Measurements from ENCODE around the gene BCL11A.
A peak's percentile ranks its signal among the peaks of the same experiment; 100 is the strongest.

The BCL11A gene

DNA sequence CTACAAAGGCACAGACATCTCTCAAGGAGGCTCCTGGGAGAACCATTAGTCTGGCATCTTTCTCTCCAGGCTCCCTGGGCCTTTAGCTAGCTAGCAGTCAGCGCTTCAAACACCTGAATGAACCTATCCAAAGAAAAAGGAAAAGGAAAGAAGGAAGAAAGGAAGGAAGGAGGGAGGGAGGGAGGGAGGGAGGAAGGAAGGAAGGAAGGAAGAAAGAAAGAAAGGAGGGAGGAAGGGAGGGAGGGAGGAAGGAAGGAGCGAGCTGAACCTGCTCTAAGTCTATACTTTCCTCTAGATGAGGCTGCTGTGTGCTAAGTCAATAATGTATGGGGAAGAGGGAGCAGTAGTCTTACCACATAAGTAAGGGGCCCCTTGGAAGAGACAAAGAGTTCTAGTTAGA is 5.1 kb upstream of the BCL11A start:
- DNase-seq = no peak

DNA sequence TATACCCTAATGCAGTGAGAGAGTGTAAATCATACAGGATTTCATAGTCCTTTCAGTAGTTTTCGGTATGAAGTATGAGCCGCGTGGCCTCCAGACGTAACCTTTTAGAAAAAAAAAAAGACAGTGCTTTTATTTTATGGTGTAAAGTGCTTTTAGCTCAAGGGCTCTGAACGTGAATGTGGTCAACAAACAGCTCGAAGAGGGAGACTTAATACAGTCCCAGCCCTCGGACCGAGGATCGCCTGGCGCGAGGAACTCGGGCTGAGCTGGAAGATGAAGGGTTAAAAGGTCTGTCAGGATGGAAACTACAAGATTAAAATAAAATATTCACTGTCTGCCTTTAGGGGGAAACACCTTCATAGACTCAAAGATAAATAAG is 4.0 kb upstream of the BCL11A start:
- DNase-seq = no peak

DNA sequence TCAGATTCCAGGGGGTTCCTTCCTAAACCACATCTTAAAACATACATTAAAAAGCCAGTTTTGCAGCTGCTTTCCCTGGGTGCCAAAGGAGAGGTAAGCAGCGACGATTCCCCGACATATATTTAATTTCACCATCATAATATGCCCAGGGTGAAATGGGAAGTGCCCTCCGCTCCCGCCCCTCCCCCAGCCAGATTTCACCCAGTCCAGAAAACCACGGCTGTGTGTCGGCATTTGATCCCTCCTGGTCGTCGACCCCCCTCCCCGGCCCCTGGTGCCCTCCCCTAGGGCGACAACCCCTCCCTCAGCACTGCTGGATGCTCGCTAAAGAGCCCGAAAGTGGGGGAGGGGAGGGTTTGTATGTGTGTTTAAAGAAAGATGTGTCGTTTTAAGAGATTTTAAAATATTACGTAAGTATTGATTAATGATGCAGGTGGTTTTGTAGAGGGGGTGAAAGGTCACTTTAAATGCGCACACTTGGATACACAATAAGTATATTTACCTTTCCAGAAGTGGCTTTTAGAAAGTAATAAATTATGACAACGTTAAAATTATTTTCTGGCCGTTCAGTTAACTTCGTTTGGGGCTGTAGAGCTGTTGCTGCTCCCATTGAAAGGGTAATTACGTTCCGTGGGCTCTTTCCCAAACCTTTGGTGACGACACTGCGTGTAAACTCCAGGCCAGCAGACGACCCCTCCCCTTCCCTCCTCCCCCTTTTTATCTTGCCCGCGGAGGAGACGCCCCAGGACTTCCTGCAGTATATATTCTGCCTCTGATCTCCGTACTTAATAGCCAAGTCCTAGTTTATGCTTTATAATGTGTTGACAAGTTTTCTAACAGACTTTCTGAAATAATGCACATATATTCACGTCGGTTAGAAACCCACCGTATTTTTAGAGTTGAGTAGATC is 3.4 kb upstream of the BCL11A start:
- DNase-seq = no peak

DNA sequence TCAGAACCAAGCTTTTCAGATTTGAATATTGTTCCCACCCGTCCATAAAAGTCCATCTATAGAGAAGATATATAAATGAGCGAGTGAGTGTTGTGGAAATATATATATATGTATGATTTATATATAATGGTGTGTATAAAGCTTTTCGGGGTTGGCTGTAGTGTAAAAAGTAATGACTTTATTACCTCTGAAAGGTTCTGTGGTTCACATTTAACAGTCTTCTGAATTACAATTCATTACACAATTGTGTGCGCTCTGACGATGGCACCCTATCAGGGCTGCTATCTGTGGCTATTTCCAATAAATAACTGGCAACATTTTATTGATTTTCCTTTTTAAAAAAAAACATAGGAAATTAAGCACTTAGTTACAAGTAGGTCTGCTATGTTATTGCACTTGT is 2.7 kb upstream of the BCL11A start:
- DNase-seq = no peak

DNA sequence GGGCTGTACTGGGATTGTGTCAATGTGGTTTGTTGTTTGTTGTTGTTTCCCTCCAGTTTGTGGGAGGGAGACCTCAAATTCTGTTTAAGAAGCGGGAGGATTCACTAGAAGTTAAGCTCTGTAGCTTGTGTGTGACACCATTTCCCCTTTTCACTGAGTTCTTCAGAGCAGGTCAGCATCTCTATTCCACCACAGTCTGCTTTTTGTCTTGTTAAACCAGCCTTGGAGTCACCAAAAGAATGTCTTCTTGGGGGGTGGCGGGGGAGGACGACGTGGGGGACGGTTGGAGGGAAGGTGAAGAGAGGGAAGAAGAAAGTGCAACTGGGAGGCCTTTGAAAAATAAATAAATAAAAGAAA is 2.3 kb upstream of the BCL11A start:
- no peak for DNase-seq

DNA sequence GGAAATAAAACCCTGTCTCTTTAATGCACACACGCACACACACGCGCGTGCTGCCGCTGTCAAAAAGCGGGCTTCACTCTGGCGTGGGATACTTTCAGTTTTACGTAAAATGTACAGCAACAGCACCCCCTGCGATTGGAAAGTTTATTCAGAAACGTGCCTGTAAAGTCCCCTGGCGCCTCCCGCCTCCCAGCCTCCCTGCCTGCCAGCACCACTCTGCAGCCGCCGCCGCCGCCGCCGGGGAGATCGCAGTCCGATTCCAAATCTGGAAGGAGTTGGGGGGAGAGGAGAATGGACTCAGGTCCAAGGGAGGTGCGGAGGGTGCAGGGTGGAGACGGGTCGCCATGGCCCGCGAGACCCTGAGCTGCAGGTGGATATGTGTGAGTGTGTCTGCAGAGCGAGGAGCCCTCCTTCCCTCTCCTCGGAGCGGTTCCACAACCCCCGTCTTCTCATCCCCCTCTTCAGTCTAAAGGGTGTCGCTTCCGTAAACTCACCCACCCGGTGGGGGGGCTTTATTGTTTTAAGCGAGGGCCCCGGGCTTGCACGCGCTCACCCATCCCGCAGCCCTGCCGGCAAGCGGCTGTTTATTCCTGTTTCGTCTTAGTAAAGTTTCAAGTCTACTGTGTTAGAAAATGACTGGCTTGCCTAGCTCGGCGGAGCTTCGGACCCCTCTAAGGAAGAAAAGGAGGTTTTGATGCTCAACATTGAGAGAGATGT is 1.8 kb upstream of the BCL11A start:
- DNase-seq = peak; percentile 61

DNA sequence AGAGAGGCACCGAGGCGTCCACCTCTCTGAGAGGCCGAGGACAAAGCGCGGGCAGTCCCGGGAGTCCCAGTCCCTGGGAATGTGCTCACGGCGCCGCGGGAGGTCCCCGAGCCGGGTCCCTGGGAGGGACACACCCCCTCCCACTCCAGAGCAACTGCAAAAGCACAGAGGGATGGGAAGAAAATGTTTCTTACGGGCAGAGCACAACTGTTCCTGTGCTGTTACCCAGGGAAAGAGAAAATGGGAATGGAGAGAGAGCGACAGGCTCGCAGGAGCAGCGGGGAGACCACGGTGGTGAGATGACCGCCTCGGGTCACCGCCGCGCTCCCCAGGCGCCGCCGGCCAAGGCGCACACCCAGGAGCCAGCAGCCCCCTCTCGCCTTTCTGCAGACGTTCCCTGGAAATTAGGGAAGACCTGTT is 1.2 kb upstream of the BCL11A start:
- DNase-seq = no peak

DNA sequence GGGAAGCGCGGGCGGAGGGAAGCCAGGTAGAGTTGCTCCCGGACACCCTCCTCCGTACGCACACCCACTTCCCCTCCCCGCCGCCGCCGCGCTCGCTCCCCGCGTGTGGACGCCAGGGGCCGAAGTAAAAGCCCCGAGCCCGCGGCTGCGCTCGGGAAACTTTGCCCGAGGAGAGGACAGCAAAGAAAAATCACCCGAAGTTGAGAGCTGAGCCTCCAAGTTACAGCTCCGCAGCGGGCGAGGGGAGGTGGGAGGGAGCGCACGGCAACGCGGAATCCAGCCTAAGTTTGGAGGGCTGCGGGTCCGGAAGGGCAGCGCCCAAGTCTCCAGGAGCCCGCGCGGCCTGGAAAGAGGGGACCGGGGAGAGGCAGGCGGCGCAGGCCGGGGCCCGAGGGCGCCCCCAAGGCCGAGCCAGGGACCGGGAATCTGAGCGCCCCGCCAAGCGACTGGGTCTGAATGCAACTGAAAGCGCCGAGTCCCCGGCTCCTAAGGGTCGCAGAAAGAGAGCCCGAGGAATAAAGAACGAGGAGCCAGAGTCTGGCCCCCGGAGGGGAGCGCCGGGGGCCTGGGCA is 706 bp upstream of the BCL11A start:
- DNase-seq = peak; percentile 17

DNA sequence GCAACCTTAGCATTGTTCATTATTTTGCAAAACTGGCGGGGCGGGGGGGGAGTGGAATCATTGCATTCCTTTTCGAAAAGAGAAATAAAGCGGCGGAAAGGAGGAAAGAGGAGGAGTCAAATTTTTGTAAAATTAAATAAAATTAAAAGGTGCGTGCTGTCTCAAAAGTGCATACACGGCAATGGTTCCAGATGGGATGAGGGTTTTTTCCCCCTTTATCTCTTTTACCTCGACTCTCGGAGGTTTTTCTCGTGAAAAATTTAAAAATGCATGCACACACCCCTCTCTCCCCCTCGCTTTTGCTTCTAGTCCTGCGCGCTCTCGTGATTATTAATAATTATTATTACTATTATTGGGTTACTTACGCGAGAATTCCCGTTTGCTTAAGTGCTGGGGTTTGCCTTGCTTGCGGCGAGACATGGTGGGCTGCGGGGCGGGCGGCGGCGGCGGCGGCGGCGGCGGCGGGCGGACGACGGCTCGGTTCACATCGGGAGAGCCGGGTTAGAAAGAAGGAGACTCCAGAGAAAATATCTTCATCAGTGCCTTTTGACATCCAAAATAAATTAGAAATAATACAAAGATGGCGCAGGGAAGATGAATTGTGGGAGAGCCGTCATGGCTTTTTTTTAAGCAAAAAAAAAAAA is 481 bp downstream of the BCL11A start:
- no peak for DNase-seq

DNA sequence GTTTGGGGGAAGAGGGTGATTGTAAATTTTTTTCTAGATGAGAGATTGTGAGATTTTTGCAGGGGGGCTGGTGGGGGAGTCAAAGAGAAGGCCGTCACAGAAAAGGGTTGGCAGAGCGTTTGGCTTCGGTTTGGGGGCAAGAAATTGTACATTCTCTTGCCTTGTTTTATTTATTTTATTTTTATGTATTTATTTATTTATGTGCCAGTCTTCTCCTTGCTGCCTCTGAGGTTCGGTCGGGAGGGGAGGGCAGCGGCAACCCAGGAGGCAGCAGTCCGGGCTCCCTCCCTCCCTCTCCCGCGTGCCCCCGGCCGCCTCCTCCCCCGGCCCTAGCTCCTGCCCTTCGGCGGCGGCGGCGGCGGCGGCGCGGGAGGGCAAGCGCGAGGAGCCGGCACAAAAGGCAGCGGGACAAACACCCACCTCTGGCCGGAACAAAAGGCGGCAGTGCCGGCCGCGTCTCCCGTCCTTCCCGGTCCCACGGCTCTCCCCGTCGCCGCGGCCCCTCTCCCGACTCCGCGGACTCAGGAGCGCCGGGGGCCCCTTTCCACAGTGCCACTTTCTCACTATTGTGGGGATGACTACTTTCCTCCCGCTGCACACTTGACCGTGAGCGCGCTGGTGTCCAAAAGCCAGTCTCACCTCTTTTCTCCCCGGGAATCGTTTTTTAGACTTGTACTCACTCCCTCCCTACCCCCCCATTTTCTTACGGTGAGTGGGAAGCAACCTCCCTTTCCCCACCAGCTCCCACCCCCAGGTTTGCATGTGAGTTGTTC is 1.2 kb downstream of the BCL11A start:
- no peak for DNase-seq

DNA sequence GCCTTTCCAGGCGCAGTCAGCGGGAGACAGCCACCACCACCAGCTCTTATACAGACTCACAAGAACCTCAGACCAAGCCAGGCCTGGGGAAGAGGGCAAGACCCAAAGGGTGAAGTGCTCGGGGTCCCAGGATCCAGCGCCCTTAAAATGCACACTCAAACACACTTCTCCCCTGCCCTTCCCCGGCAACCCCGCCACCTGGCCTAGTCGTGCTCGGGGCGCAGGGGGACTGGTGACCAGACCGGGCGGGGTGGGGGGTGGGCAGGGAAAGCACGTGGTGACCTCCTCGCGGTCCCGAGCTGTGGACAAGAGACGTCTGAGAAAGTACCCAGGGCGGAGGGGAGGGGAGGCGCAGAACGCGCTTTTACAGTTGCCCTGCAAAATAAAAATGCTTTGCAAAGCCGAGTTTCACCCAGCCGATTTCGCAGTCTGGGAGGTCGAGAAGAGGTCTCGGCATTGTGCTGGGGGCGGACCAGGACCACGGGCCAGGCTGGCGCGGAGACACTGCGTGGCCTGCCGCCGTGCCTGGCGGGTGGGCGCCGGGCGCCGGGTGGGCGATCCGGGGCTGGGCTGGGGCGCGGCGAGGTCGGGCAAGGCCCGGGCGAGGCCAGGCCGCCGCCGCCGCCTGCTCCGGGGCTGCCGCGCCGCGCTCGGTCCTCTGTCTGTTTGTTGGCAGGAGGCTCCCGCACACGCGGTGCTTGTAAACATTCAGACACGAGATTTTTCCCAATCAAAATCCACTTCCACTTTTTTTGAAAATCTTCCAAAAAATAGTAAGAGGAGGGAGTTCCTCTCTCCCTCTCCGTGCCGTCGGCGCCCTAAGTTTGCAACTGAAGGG is 2.0 kb downstream of the BCL11A start:
- DNase-seq = peak; percentile 18

DNA sequence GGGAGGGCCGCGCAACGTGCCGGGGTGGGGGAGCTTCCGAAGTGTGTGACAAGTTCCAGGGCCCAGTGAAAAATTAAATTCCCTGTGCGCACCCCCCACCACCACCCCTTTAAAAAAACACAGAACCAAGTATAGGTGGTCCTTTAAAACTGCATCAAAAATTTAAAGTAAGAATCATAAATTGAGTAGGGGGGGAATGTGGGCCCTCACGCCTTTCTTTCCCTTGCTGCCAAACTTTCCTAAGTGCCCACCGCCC is 2.5 kb downstream of the BCL11A start:
- no peak for DNase-seq

DNA sequence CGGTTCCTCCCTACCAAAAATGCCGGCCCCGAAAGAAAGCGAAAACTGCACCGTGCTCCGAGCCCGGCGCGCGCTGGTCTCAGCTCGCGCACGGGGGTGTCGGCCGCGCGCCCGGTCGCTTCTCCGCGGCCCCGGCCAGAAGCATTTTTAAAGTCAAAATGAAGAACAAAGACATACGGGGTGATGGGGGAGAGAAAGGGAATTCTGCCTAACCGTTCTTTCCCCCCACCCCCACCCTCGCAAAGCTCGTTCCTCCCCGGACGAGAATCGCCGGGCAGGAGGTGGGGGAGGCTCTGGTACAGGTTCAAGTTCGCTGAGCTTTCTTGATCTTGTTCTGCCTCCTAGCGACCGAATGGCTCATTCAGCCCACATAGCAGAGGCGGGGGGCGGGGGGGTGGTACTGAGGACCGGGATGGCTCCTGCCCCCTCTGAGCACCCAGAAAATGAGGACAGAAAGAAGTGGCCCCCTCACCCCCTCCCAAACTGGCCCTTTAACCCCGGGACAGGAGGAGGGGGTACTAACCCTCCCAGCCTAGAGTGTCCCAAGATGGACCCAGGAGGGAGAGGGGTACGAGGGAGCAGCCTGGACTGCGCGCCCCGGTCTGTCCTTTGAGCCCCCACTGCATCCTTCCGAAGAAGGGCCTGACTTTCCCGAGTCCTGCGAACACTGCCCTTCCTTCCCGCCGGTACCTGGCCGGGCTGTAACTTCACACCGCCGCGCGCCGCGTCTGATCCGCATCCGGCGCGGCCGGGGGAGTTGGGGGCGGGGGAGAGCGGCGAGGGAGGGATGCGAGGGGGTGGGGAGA is 3.1 kb downstream of the BCL11A start:
- DNase-seq = peak; percentile 38

DNA sequence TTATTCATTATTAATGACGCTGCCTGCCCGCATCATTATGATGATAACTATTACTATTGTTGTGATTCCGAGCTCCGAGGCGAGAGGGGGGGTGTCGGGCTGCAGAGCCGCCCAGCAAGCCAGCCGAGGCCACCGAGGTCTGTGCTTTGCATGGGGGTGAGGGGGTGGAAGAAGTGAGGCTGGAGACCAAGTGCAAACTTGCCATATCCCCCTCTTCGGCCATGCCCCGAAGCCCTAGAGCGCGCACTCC is 3.6 kb downstream of the BCL11A start:
- DNase-seq = no peak

DNA sequence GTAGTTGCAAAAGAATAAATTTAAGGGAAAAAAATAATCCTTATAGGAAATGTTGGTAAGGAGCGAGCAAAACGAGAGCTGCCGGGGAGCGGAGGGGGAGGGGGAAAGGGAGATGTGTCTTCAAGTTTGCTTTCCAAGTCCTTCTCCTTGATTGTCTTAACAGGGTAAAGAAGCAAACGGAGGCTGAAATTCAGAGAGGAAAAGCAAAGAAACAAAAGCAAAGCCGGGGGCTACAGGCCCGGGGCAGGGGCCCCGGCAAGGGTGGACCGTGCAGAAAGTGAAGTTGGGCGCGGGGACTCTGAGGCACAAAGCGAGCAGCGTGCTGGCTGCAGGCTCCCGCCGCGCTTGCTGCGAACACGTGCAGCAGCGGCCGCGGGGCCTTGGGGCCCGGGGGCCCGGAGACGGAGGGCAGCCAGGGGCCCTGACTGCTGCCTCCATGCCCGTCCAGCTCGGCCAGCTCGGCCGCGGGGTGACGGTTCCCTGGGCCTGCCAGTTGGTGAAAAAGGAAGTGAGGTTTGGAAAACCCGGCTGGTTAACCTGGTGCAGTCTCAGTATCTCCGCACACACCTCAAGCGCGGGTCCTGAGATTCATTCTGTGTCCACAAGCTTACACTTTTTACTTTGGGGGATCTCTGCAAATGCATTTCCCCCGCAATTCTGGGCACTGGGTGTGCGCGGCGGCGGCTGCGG is 4.1 kb downstream of the BCL11A start:
- DNase-seq = peak; percentile 8

DNA sequence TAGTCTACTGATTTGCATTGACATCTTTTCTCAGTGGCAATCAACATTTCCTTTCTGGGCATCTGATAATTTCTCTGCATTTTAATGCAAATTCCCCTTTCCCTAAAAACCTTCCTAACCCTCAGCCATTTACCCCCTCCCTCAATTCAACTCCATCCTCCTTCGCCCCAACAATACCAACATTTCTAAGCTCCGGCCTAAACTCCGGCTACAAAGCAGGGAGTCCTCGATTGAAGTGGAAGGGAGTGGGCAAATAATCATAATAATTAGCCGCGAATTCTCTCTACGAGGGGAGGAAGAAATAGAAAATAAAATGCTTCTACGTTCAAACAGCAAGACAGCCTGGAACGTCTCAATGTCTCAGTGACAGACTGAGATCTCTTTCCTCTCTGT is 4.6 kb downstream of the BCL11A start:
- no peak for DNase-seq

DNA sequence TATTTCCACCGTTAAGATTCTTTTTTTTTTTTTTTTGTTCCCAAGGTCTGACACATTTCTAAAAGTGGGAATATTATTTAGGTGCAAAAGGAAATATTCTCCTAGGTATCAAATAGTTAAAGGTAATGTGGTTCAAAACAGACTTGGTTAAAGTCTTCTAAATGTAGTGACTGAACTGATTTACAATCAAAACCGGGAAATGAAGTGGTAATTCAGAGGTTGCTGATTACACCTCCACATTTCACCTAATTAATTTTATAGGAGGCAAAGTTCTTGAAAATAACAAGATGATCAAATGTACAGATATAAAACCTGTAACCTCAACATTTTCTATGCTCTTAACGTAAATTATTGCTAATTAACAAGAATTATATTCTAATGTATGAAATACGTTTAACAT is 5.1 kb downstream of the BCL11A start:
- no peak for DNase-seq

DNA sequence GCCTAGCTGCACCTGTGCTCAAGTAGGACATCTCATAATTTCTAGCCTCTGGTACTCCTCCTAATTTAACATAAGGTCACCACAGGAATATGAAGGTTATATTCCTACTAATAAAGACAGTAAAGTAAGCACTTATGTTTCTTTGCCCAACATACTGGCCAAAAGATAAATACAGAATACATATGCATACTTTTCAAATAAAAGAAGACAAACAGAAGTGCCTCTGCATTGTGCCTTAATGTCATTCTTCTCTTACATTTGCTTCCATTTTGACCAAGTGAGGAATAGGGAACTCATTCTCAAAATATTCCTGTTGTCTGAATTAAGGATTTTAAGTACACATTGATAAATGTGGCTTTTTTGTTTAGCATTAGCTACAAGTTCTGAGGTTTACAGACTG is 5.6 kb downstream of the BCL11A start:
- no peak for DNase-seq

DNA sequence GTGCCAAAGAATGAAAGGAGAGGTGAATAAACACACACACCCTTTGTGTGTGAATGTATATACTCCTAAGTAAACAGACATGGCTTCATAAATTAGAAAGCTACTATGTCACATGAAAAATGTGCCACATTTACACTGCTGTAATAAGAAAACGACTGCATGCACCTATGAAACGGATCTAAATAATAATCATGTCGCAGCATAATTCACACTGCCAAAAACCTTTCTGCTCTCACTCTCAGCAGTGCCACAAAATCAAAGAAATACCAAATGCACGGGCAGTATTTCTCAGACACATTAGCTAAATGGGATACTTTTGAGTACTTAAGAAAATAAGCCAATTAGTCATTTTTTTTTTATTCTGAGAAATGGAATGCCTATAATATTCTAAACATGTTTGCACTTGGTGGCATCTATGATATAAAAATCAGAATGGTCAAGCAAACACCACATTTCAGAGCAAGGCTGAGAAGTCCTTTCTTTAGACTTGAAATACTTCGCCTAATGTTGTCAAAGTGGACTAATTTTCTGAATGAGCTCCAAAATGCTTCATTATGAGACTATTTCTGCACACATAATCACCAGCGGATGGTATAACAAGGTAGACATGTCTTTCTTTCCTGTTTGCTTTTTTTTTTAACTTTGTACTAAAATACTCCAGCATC is 6.6 kb downstream of the BCL11A start:
- DNase-seq = no peak

DNA sequence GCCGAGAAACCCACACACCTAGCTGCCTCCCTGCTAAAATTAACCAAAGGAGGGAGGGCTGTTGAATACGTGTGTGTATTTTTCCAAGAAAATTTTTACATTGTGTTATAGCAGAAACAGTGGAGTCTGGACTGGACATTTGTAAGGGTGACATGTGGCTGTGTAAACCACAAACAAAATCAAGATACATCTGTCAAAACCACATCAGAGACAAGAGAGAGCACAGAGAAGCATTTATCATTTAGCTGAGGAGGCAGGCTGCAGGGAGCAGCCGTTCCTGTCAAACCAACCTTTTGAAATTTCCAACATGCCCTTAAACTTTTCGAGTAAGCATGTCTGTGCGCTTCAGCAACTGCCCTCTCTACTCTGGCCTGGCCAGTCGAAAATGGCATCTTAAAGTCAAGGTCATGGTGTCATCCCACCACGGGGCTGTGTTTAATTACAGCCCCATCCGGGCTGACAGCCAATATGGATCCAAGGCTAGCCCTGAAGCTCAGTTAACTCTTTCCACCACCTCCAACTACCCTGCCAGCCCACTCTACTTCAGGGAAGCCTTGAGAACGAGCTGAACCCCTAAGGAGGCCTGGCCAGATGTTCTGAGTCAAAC is 8.4 kb downstream of the BCL11A start:
- DNase-seq = no peak

All from stimulated activated CD4-positive, alpha-beta T cell treated with anti-CD3 and anti-CD28 coated beads, Interleukin-4, amount 100 ng/mL, for 1 hour (primary cell).